ENCODE measurements around the gene NACA2.
"Not testable (repeated sequence)": the region's sequence is repeated elsewhere in the genome, so short reads cannot be mapped to it uniquely, and the experiment has no call there.

The NACA2 gene

DNA sequence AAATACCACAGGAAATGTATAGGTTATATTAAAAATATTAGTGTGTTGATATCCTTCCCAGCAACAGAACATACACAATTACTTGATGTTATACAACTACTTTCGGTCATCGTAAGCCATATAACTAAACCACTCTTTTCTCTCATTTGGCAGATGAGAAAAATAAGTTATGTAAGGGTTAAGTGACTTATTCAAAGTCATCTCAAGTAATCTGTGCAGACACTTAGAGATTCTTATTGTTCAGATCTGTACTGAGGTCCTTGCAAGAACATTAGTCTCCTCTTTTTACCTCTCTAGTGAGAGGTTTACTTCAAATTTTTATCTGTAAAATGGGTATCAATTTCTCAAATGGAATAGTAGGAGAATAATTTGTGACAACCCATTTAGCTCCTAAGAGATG, 15.0 kb downstream of the NACA2 start:
- ChIA-PET POLR2A (ENCODE audit: low non-redundant PET) (no interaction called here), CTCF (interaction anchor here (0.6 to 0.7 kb wide), 2 partner anchors 12 to 930 kb away, joined by 3 read pairs; no protein-coding TSS in a partner anchor)
- H3K27ac ChIP-seq, result no peak overlapping the region
- no peak for DNase-seq (ENCODE audit: low spot score)
- TF ChIP-seq, protein P1, sequence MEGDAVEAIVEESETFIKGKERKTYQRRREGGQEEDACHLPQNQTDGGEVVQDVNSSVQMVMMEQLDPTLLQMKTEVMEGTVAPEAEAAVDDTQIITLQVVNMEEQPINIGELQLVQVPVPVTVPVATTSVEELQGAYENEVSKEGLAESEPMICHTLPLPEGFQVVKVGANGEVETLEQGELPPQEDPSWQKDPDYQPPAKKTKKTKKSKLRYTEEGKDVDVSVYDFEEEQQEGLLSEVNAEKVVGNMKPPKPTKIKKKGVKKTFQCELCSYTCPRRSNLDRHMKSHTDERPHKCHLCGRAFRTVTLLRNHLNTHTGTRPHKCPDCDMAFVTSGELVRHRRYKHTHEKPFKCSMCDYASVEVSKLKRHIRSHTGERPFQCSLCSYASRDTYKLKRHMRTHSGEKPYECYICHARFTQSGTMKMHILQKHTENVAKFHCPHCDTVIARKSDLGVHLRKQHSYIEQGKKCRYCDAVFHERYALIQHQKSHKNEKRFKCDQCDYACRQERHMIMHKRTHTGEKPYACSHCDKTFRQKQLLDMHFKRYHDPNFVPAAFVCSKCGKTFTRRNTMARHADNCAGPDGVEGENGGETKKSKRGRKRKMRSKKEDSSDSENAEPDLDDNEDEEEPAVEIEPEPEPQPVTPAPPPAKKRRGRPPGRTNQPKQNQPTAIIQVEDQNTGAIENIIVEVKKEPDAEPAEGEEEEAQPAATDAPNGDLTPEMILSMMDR (conservative IDR thresholded peaks at IDR 0.05; ENCODE audit: low read depth), result no peak

DNA sequence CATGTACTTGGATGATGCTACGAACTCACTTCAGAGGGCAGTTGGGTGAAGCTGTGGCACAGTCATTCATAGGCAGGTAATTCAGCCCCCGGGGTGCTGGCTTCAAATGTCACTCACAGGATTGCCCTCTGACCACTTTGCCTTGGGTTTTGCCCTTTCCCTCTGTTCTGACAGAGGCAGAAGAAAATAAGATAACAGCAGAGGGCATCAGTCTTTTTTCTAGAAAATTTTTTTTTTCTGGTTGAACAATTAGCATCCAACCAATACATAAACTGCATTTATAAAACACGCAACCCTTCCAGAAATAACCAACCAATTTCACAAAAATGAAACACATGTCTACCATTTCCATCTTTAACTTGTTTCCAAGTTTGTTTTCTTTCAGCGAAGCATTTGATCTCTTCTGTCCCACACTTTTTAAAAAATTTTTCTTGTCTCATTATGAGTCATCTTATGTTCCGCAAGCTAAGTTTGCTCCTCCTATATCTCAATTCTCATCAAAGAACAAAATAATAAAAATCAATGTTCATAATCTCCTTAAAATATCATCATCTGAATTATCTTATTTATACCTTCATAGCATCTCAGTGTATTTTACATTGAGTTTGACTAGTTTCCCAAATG, 15.6 kb downstream of the NACA2 start:
- no peak for DNase-seq (ENCODE audit: low spot score)
- TF ChIP-seq, protein P1 (conservative IDR thresholded peaks at IDR 0.05; ENCODE audit: low read depth), result no peak
- no peak overlapping the region for H3K27ac ChIP-seq
- CTCF ChIA-PET, result interaction anchor here (0.5 to 2.2 kb wide), 6 partner anchors 25 to 930 kb away, joined by 3 to 19 read pairs (median 6); no protein-coding TSS in a partner anchor
- POLR2A ChIA-PET (ENCODE audit: low non-redundant PET), result no interaction called here

GRCh38 chr17:61574542-61575351, 16.3 kb downstream of the NACA2 start:
- CTCF ChIA-PET, result interaction anchor here (0.5 to 2.2 kb wide), 8 partner anchors 24 to 804 kb away, joined by 3 to 19 read pairs (median 4); no protein-coding TSS in a partner anchor
- no peak overlapping the region for H3K27ac ChIP-seq
- DNase-seq (ENCODE audit: low spot score), result peak; percentile 51
- POLR2A ChIA-PET (ENCODE audit: low non-redundant PET), result no interaction called here
- TF ChIP-seq, protein P1 (conservative IDR thresholded peaks at IDR 0.05; ENCODE audit: low read depth), result peak; percentile 34; the same call in 1 of the 2 replicates

DNA sequence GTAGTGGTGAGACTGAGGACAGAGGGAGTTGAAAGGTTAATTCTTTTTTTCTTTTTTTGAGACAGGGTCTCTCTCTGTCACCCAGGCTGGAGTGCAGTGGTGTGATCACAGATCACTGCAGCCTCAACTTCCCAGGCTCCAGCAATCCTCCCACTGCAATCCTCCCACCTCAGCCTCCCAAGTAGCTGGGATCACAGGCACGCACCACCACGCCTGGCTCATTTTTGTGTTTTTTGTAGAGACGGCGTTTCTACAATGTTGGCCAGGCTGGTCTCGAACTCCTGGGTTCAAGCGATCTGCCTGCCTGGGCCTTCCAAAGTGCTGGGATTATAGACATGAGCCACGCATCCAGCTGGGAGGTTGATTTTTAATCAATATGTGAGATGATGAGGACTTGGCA, 18.5 kb downstream of the NACA2 start:
- DNase-seq (ENCODE audit: low spot score); POLR2A ChIA-PET (ENCODE audit: low non-redundant PET); H3K27ac ChIP-seq; CTCF ChIA-PET: not testable (repeated sequence)

GRCh38 chr17:61571624-61572023, 19.4 kb downstream of the NACA2 start:
- ChIA-PET CTCF (no interaction called here), POLR2A (ENCODE audit: low non-redundant PET) (no interaction called here)
- no peak for DNase-seq (ENCODE audit: low spot score)
- H3K27ac ChIP-seq, result no peak overlapping the region
- TF ChIP-seq, protein P1 (conservative IDR thresholded peaks at IDR 0.05; ENCODE audit: low read depth), result no peak

DNA sequence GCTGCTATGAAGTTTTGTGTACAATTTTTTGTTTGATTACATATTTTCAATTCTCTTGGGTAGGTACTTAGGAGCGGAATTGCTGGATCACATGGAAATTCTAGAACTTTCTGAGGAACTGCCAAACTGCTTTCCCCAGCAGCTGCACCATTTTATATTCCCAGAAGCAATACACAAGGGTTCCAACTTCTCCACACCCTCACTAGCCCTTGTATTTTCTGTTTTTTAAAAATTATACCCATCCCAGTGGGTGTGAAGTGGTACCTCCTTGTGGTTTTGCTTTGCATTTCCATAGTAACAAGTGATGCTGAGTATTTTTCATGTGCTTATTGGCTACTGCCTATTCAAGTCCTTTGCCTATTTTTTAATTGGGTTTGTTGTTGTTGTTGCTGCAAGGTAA, 20.9 kb downstream of the NACA2 start:
- H3K27ac ChIP-seq, result no peak overlapping the region
- TF ChIP-seq, protein P1 (conservative IDR thresholded peaks at IDR 0.05; ENCODE audit: low read depth), result no peak

GRCh38 chr17:61569525-61569924, 21.5 kb downstream of the NACA2 start:
- CTCF ChIA-PET, result interaction anchor here (0.5 kb wide), 1 partner anchor 157 kb away, joined by 3 read pairs; no protein-coding TSS in a partner anchor
- POLR2A ChIA-PET (ENCODE audit: low non-redundant PET); DNase-seq (ENCODE audit: low spot score); H3K27ac ChIP-seq: not testable (repeated sequence)

More for the DNA sequence above, 20.9 kb downstream of the NACA2 start:
- POLR2A ChIA-PET (ENCODE audit: low non-redundant PET), result no interaction called here
- DNase-seq (ENCODE audit: low spot score), result no peak
- CTCF ChIA-PET, result interaction anchor here (0.5 kb wide), 1 partner anchor 157 kb away, joined by 3 read pairs; no protein-coding TSS in a partner anchor

Data from RWPE1 (cell line).